Activated CD8-positive, alpha-beta memory T cell treated with anti-CD3 and anti-CD28 coated beads, Interleukin-2, amount 50 U/mL, for 1 hour (primary cell): ENCODE results near the gene CEP131.
"Not testable (repeated sequence)": the region's sequence is repeated elsewhere in the genome, so short reads cannot be mapped to it uniquely, and the experiment has no call there.

Experiments used
- DNase-seq: peaks from one replicate; pipeline ENCODE4 v3.0.0-alpha.2; 2020; ENCODE audit errors: extremely low read depth

CEP131 gene

GRCh38 chr17:81152288-81152828 is 70.4 kb downstream of the CEP131 start:
- DNase-seq = no peak

GRCh38 chr17:81151278-81151677 is 71.5 kb downstream of the CEP131 start:
- no peak for DNase-seq

- no peak for DNase-seq
These were observed 72.2 kb downstream of the CEP131 start for GRCh38 chr17:81150377-81151077.

GRCh38 chr17:81148986-81149533 is 73.7 kb downstream of the CEP131 start:
- DNase-seq = no peak

GRCh38 chr17:81148571-81148970 is 74.2 kb downstream of the CEP131 start:
- DNase-seq = no peak

- DNase-seq = no peak
These were observed 75.1 kb downstream of the CEP131 start for GRCh38 chr17:81147701-81148100.

DNA sequence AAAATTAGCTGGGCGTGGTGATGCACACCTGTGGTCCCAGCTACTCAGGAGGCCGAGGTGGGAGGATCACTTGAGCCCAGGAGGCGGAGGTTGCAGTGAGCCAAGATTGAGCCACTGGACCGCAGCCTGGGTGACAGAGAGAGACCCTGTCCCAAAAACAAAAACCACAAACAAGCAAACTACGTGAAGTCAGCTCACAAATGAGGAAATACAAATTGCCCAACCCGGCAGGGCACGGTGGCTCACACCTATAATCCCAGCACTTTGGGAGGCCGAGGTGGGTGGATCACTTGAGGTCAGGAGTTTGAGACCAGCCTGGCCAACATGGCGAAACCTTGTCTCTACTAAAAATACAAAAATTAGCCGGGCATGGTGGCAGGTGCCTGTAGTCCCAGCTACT is 76.6 kb downstream of the CEP131 start:
- not testable (repeated sequence) for DNase-seq

GRCh38 chr17:81144423-81144781 is 78.4 kb downstream of the CEP131 start:
- no peak for DNase-seq

- no peak for DNase-seq
These were observed 78.9 kb downstream of the CEP131 start for GRCh38 chr17:81143717-81144422.

DNA sequence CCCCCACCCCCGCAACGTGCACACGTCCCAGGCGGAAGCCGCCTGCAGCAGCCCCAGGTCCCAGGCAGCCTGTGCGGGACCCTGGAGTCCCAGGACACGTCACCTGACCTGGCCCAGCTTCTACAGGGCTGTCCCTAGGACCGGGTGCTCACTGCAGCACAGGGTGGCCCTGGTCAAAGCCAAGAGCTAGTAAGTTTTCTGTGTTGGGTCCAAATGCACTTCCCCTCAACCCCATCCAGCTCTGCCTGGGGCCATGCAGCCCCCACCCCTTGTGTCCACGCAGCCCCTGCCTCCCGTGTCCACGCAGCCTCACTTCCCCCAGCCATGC is 79.6 kb downstream of the CEP131 start:
- DNase-seq = no peak

- peak; percentile 12 for DNase-seq
These were observed 80.2 kb downstream of the CEP131 start for GRCh38 chr17:81142301-81143199.

DNA sequence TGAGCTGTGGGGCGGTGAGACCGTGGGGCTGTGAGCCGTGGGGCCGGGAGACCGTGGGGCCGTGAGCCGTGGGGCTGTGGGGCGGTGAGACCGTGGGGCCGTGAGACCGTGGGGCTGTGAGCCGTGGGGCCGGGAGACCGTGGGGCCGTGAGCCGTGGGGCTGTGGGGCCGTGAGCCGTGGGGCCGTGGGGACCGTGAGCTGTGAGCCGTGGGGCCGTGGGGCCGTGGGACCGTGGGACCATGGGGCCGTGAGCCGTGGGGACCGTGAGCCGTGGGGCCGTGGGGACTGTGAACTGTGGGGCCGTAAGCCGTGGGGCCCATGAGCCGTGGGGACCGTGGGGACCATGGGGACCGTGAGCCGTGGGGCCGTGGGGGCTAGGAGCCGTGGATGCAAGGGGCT is 82.1 kb downstream of the CEP131 start:
- DNase-seq = no peak

GRCh38 chr17:81140018-81140417 is 82.7 kb downstream of the CEP131 start:
- DNase-seq = no peak
